Suprapubic skin (tissue), 4 donors: ENCODE measurements around the gene TRMO. TPM values are rescaled to one million over a fixed set of nuclear protein-coding genes. Genes with fewer than 3 reads are reported as not detected.

Source experiments
- DNase-seq, 2 donors: peaks; one replicate each; pipeline ENCODE4 v3.0.0-alpha.2; 2019; ENCODE audit warnings: low spot score in 2 of 2
- H3K27ac ChIP-seq: fragments of 200-600 bp; sonication (generic); one replicate; pipeline ENCODE4 v1.5.1; 2019
- H3K27me3 ChIP-seq: fragments of 200-600 bp; sonication (generic); one replicate; pipeline ENCODE4 v1.5.1; 2019
- H3K36me3 ChIP-seq: fragments of 200-600 bp; sonication (generic); one replicate; pipeline ENCODE4 v1.5.1; 2019
- H3K4me1 ChIP-seq: fragments of 200-600 bp; sonication (generic); one replicate; pipeline ENCODE4 v1.5.1; 2019
- H3K4me3 ChIP-seq: fragments of 200-600 bp; sonication (generic); one replicate; pipeline ENCODE4 v1.5.1; 2019; ENCODE audit warnings: mild to moderate bottlenecking
- H3K9me3 ChIP-seq: fragments of 200-600 bp; sonication (generic); one replicate; pipeline ENCODE4 v1.5.1; 2019
- EP300 ChIP-seq: sonication (generic); formaldehyde crosslinking; IDR thresholded peaks from one replicate; pipeline ENCODE4 v1.6.1; 2017; ENCODE audit warnings: antibody characterized with exemption
- POLR2A ChIP-seq, 2 donors: fragments of 450-650 bp; IDR thresholded peaks; one replicate each; pipeline ENCODE4 v1.6.1; 2017; ENCODE audit warnings: antibody characterized with exemption in 2 of 2, mild to moderate bottlenecking in 2 of 2, moderate library complexity in 2 of 2
- POLR2AphosphoS5 ChIP-seq, 3 donors: sonication (generic); formaldehyde crosslinking; IDR thresholded peaks; one replicate each; pipeline ENCODE4 v1.6.1; 2017; ENCODE audit warnings: antibody characterized with exemption in 3 of 3
- WGBS: methylation state at CpG from one replicate; pipeline ENCODE4 v1.1.5; 2018; 5-methylcytosine and 5-hydroxymethylcytosine counted together
- total RNA-seq, 4 donors: library from RNA; depleted of rRNA; stranded (reverse); fragments of >200 nt; gene quantifications; one replicate each; pipeline ENCODE4 v1.1.0, GENCODE V29; 2016
- TF ChIP-seq, protein P1 (sequence below), 2 donors: fragments of 200-600 bp in 1 of 2; fragments of 450-650 bp in 1 of 2; sonication (generic) in 1 of 2; IDR thresholded peaks; one replicate each; pipeline ENCODE4 v1.5.1; 2016 to 2019; ENCODE audit warnings: antibody characterized with exemption in 2 of 2, mild to moderate bottlenecking in 1 of 2, moderate library complexity in 1 of 2

The TRMO gene
- total RNA-seq, 4 donors from 2014 or later = 19.3 to 47.2 (median 31.7) TPM

DNA sequence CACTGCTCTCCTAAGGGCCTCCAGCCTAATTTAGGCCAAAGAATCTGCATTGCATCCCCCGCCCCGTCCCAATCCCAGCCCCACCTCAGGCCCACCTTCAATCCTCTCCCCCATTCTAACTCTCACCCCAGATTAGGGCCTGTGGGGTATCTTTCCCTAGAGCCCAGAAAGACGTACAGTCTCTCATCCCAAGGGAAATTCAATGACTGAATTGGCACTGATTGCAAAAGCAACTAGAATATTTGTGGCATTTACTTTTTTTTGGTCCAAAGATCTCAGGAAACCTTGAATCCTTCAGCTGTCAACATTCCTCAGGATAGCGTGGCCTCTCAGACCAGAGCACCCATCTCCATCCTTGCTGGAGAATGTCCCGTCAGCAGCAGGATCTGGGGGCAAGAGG is 30.6 kb downstream of the TRMO start:
- TF ChIP-seq POLR2A (IDR thresholded peaks at IDR 0.05) = no peak
- TF ChIP-seq POLR2AphosphoS5 (IDR thresholded peaks at IDR 0.05) = no peak
- TF ChIP-seq, protein P1, sequence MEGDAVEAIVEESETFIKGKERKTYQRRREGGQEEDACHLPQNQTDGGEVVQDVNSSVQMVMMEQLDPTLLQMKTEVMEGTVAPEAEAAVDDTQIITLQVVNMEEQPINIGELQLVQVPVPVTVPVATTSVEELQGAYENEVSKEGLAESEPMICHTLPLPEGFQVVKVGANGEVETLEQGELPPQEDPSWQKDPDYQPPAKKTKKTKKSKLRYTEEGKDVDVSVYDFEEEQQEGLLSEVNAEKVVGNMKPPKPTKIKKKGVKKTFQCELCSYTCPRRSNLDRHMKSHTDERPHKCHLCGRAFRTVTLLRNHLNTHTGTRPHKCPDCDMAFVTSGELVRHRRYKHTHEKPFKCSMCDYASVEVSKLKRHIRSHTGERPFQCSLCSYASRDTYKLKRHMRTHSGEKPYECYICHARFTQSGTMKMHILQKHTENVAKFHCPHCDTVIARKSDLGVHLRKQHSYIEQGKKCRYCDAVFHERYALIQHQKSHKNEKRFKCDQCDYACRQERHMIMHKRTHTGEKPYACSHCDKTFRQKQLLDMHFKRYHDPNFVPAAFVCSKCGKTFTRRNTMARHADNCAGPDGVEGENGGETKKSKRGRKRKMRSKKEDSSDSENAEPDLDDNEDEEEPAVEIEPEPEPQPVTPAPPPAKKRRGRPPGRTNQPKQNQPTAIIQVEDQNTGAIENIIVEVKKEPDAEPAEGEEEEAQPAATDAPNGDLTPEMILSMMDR (IDR thresholded peaks at IDR 0.05) = no peak
- no peak for TF ChIP-seq EP300
- Histone ChIP-seq H3K4me1 (no peaks in the 10 kb centered on the region), H3K36me3 (no peaks in the 10 kb centered on the region), H3K4me3 (no peak overlapping the region), H3K27me3 (no peaks in the 10 kb centered on the region), H3K27ac (no peak overlapping the region), H3K9me3 (no peaks in the 10 kb centered on the region)
- no peak for DNase-seq
- 94% methylated on average over 5 of the region's 5 CpGs for WGBS

DNA sequence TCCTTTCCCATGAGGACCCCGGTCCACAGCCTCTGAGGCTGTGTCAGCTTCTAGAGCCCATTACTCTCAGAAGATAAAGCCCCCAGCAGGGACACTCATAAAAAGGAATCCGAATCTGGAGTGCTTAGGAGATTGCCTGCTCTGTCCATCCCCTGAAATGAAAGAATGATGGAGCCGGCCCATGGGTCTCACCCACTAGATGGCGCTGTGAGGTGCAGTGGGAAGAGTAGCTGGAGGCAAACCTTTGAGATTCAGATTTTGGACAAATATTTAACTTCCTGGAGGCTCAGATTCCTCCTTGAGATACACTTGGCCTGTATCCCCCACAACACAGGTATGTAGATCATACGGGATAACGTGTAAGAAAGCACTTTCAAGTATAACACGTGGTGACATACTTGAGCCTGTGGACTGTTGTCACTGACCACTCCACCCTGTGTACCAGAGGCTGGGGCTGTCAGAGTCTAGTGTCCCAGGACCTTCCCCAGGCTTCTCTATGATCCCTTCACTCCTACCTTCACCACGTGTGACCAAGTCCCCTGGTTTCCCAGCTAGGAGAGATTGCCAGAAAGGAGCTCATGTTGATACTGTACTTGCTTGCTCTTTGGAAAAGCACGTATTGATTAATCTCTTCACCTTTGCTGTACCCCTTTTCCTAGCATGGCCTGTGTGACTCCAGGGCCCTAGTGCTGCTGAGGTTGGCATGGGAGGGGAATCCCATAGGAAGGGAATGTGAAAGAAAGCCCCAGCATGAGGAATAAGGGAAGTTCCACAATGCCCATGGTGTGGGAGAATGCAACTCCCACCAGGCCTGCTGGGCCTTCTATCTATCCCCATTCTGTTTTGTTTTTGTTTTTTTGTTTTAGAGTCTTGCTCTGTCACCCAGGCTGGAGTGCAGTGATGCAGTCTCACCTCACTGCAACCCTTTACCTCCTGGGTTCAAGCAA is 32.1 kb downstream of the TRMO start:
- H3K27me3 ChIP-seq = no peaks in the 10 kb centered on the region
- H3K4me1 ChIP-seq = no peaks in the 10 kb centered on the region
- WGBS = 67% methylated on average over 9 of the region's 9 CpGs
- no peaks in the 10 kb centered on the region for H3K36me3 ChIP-seq
- H3K9me3 ChIP-seq = no peaks in the 10 kb centered on the region
- peak in 1 of 2 donors; percentile 56 for DNase-seq
- TF ChIP-seq POLR2A (IDR thresholded peaks at IDR 0.05) = no peak
- TF ChIP-seq, protein P1 (IDR thresholded peaks at IDR 0.05) = peak; percentile 13 to 52
- H3K4me3 ChIP-seq = no peak overlapping the region
- no peak overlapping the region for H3K27ac ChIP-seq

DNA sequence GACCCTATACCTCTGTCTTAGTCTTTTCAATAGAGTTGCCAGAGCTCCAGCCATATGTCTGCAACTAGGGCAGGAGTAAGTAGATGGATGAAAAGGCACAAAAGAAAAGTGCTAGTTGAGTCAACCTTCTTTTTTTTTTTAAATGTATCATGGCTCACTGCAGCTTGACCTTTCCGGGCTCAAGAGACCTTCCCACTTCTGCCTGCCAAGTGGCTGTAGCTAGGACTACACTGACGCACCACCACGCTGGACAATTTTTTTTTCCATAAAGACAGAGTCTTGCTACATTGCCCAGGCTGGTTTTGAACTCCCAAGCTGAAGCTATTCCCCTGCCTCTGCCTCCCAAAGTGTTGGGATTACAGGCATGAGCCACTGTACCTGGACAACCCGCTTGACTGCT is 42.0 kb downstream of the TRMO start:
- 81% methylated on average over 4 of the region's 4 CpGs for WGBS
- no peaks in the 10 kb centered on the region for H3K9me3 ChIP-seq
- no peak overlapping the region for H3K27ac ChIP-seq
- no peaks in the 10 kb centered on the region for H3K36me3 ChIP-seq
- peak in 1 of 2 donors; percentile 38 for DNase-seq
- no peaks in the 10 kb centered on the region for H3K27me3 ChIP-seq
- no peak overlapping the region for H3K4me3 ChIP-seq
- peaks cover 6% of the 10 kb centered on the region for H3K4me1 ChIP-seq
- TF ChIP-seq, protein P1 (IDR thresholded peaks at IDR 0.05) = no peak
- TF ChIP-seq POLR2A (IDR thresholded peaks at IDR 0.05) (no peak), POLR2AphosphoS5 (IDR thresholded peaks at IDR 0.05) (no peak), EP300 (no peak)

DNA sequence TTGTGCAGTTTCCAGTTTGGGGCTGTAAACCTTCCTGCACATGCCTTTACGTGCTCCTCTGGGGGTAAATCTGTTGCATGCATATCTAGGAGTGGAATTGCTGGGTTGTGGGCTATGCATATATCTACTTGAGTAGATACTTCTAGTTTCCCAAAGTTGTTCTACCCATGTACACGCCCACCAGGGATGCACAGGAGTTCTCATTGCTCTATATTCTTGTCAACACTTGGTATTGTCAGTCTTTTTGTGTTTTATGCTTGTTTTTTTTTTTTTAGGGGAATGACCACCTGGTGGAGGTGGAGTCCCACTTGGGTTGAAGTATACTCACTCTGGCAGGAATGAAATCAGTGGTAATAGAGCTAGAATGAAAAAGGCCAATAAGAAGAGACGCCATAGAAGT is 46.2 kb downstream of the TRMO start:
- Histone ChIP-seq H3K4me3 (no peak overlapping the region), H3K9me3 (no peaks in the 10 kb centered on the region), H3K4me1 (peaks cover 6% of the 10 kb centered on the region), H3K27ac (no peak overlapping the region), H3K27me3 (no peaks in the 10 kb centered on the region), H3K36me3 (no peaks in the 10 kb centered on the region)
- WGBS = 92% methylated on average over 3 of the region's 3 CpGs
- TF ChIP-seq, protein P1 (IDR thresholded peaks at IDR 0.05) = no peak
- DNase-seq = no peak

DNA sequence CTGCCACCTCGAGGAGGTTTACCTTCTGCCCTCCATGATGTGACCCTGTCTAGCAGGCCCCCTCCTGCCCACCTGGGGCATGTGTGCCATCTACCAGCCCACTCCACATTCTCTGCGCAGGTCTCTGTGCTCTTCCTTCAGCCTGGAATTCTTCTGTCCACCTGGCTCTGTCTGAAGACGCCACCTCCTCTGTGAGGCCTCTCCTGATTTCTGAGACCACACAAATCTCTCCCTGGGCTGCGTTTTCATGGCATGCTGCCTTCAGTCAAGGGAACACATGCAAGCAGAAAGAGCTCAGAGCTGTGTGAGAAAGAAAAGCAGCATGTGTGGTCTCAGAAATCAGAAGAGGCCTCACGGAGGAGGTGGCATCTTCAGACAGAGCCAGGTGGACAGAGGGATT is 47.2 kb downstream of the TRMO start:
- Histone ChIP-seq H3K36me3 (no peaks in the 10 kb centered on the region), H3K27me3 (no peaks in the 10 kb centered on the region), H3K27ac (no peak overlapping the region), H3K4me3 (no peak overlapping the region), H3K4me1 (peaks cover 6% of the 10 kb centered on the region), H3K9me3 (no peaks in the 10 kb centered on the region)
- TF ChIP-seq POLR2AphosphoS5 (IDR thresholded peaks at IDR 0.05) (no peak), POLR2A (IDR thresholded peaks at IDR 0.05) (no peak), EP300 (no peak)
- TF ChIP-seq, protein P1 (IDR thresholded peaks at IDR 0.05) = no peak
- whole genome bisulfite sequencing = 90% methylated on average over 5 of the region's 5 CpGs
- DNase-seq = no peak
